Measurements from ENCODE around the gene SRBD1. TPM values are rescaled to one million over a fixed set of nuclear protein-coding genes. Genes with fewer than 3 reads are reported as not detected.

The SRBD1 gene
- total and polyA plus RNA-seq, 2 of the 8 experiments (the other 6 are each of a cell fraction or from before 2014, with no cell fraction given), result 4.6 to 20.0 TPM

DNA sequence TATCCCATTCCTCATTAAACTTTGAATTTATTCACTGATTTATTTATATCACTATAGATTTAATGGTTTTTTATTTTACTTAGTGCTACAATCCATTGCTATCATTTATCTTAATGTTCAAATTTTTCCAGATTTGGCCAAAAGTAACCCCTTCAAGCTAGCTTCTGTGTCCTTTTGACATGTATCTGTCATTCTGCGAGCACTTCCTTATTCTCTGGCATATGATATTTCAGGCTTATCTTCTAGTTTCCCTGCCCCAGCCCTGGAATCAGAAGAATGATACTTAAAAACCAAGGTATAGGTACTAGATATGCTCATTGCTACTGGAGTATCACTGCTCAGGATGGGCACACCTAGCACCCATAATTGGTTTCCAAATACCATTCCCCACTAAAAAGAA is 28.5 kb downstream of the SRBD1 start (continued):
- TF ChIP-seq RFX5 (IDR thresholded peaks at IDR 0.05; ENCODE audit: borderline replicate concordance, low read depth, low read length), result no peak
- no peak for TF ChIP-seq TCF12 (IDR thresholded peaks at IDR 0.05; ENCODE audit: low read depth, low read length)

Measured in H1 (cell line).